Embryonic facial prominence (tissue), 1 donor: Measurements from ENCODE around the gene RAB10.
"Not testable (repeated sequence)": the region's sequence is repeated elsewhere in the genome, so short reads cannot be mapped to it uniquely, and the experiment has no call there.

Experiments used
- DNase-seq: peaks from one replicate; pipeline ENCODE4 v3.0.0-alpha.2; 2016; ENCODE audit errors: extremely low spot score

RAB10 gene

GRCh38 chr2:26016012-26016705 is 17.7 kb upstream of the RAB10 start:
- DNase-seq, result no peak

GRCh38 chr2:26016706-26017045 is 17.2 kb upstream of the RAB10 start:
- DNase-seq, result not testable (repeated sequence)

GRCh38 chr2:26017464-26018183 is 16.3 kb upstream of the RAB10 start:
- DNase-seq, result no peak

GRCh38 chr2:26018184-26019055 is 15.5 kb upstream of the RAB10 start:
- DNase-seq, result no peak

GRCh38 chr2:26020231-26020640 is 13.6 kb upstream of the RAB10 start:
- DNase-seq, result no peak

GRCh38 chr2:26024260-26024659 is 9.6 kb upstream of the RAB10 start:
- DNase-seq, result no peak

GRCh38 chr2:26025509-26025908 is 8.4 kb upstream of the RAB10 start:
- no peak for DNase-seq

GRCh38 chr2:26028083-26028482 is 5.8 kb upstream of the RAB10 start:
- not testable (repeated sequence) for DNase-seq

- not testable (repeated sequence) for DNase-seq
These were observed 1.2 kb upstream of the RAB10 start for GRCh38 chr2:26032586-26033269.

- DNase-seq, result peak; percentile 45
These were observed 540 bp upstream of the RAB10 start for GRCh38 chr2:26033270-26033817.

GRCh38 chr2:26034637-26034992 is 731 bp downstream of the RAB10 start:
- DNase-seq, result no peak

- DNase-seq, result no peak
These were observed 1.3 kb downstream of the RAB10 start for GRCh38 chr2:26035090-26035743.

- no peak for DNase-seq
These were observed 5.9 kb downstream of the RAB10 start for GRCh38 chr2:26039603-26040323.

GRCh38 chr2:26043109-26043508 is 9.2 kb downstream of the RAB10 start:
- no peak for DNase-seq

- no peak for DNase-seq
These were observed 10.2 kb downstream of the RAB10 start for GRCh38 chr2:26043862-26044696.

- DNase-seq, result no peak
These were observed 14.9 kb downstream of the RAB10 start for GRCh38 chr2:26048791-26049190.

GRCh38 chr2:26049641-26050040 is 15.8 kb downstream of the RAB10 start:
- DNase-seq, result no peak

- no peak for DNase-seq
These were observed 18.9 kb downstream of the RAB10 start for GRCh38 chr2:26052740-26053139.

- no peak for DNase-seq
These were observed 20.9 kb downstream of the RAB10 start for GRCh38 chr2:26054598-26055348.
